Lower lobe of right lung (tissue), 2 donors: ENCODE results near the gene EIF3F. TPM values are rescaled to one million over a fixed set of nuclear protein-coding genes. Genes with fewer than 3 reads are reported as not detected.

Experiments
- ATAC-seq, 2 donors: fragments of 200-7000 bp; cut with Tn5 transposase; one replicate each; pipeline ENCODE4 v1.9.1; 2020 to 2022; ENCODE audit warnings: mild to moderate bottlenecking in 2 of 2, moderate library complexity in 2 of 2
- DNase-seq: peaks from one replicate; pipeline ENCODE4 v3.0.0-alpha.2; 2020
- H3K27ac ChIP-seq: fragments of 200-600 bp; one replicate; pipeline ENCODE4 v1.8.0; 2022
- H3K27me3 ChIP-seq: fragments of 200-600 bp; one replicate; pipeline ENCODE4 v1.8.0; 2022; ENCODE audit warnings: low read depth
- H3K36me3 ChIP-seq: fragments of 200-600 bp; one replicate; pipeline ENCODE4 v1.8.0; 2022; ENCODE audit warnings: mild to moderate bottlenecking
- H3K4me1 ChIP-seq: fragments of 200-600 bp; one replicate; pipeline ENCODE4 v1.8.0; 2022
- H3K4me3 ChIP-seq: fragments of 200-600 bp; one replicate; pipeline ENCODE4 v1.8.0; 2022; ENCODE audit warnings: mild to moderate bottlenecking
- H3K9me3 ChIP-seq: fragments of 200-600 bp; one replicate; pipeline ENCODE4 v1.8.0; 2022
- intact Hi-C: fragments of 100-400 bp; cut with DNase I; formaldehyde crosslinking; loops from one replicate; pipeline ENCODE4 v1.11.0; 2022
- total RNA-seq: library from RNA; stranded (reverse); fragmentation: NEBNext Ultra II Directional; extraction: Animal tissue kit (Norgen Biotek cat#: 25700); gene quantifications from one replicate; pipeline ENCODE4 v1.2.1, GENCODE V29; 2021
- TF ChIP-seq, protein P1 (sequence below): fragments of 200-600 bp; IDR thresholded peaks from one replicate; pipeline ENCODE4 v1.8.0; 2022; ENCODE audit warnings: antibody characterized with exemption, mild to moderate bottlenecking
- donor health status: DM: no; HTN: yes; CAD: no; lungs with severe emphysema.

The EIF3F gene
- total RNA-seq, 1 donor from 2014 or later, result 201 TPM

DNA sequence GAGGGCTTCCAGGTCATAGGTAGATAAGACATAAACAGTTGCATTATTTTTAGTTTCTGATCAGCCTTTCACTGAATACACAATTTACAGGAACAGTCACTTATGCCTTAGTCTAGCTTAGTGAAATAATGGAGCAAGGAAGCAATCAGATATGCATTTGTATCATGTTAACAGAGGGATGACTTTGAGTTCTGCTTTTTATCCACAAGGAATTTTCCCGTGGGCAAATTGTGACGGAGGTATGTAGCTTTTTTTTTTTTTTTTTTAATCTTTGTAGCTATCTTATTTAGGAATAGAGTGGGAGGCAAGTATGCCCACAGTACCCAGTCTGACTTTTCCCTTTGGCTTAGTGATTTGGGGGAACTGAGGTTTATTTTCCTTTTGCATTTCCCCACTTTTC is 18.5 kb upstream of the EIF3F start:
- Histone ChIP-seq H3K27ac (no peak overlapping the region), H3K36me3 (no peaks in the 10 kb centered on the region), H3K9me3 (no peaks in the 10 kb centered on the region), H3K4me3 (no peak overlapping the region), H3K4me1 (no peaks in the 10 kb centered on the region), H3K27me3 (no peaks in the 10 kb centered on the region)
- intact Hi-C loops, result no loop called here
- no peak for ATAC-seq
- TF ChIP-seq, protein P1, sequence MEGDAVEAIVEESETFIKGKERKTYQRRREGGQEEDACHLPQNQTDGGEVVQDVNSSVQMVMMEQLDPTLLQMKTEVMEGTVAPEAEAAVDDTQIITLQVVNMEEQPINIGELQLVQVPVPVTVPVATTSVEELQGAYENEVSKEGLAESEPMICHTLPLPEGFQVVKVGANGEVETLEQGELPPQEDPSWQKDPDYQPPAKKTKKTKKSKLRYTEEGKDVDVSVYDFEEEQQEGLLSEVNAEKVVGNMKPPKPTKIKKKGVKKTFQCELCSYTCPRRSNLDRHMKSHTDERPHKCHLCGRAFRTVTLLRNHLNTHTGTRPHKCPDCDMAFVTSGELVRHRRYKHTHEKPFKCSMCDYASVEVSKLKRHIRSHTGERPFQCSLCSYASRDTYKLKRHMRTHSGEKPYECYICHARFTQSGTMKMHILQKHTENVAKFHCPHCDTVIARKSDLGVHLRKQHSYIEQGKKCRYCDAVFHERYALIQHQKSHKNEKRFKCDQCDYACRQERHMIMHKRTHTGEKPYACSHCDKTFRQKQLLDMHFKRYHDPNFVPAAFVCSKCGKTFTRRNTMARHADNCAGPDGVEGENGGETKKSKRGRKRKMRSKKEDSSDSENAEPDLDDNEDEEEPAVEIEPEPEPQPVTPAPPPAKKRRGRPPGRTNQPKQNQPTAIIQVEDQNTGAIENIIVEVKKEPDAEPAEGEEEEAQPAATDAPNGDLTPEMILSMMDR, result no peak
- no peak for DNase-seq

DNA sequence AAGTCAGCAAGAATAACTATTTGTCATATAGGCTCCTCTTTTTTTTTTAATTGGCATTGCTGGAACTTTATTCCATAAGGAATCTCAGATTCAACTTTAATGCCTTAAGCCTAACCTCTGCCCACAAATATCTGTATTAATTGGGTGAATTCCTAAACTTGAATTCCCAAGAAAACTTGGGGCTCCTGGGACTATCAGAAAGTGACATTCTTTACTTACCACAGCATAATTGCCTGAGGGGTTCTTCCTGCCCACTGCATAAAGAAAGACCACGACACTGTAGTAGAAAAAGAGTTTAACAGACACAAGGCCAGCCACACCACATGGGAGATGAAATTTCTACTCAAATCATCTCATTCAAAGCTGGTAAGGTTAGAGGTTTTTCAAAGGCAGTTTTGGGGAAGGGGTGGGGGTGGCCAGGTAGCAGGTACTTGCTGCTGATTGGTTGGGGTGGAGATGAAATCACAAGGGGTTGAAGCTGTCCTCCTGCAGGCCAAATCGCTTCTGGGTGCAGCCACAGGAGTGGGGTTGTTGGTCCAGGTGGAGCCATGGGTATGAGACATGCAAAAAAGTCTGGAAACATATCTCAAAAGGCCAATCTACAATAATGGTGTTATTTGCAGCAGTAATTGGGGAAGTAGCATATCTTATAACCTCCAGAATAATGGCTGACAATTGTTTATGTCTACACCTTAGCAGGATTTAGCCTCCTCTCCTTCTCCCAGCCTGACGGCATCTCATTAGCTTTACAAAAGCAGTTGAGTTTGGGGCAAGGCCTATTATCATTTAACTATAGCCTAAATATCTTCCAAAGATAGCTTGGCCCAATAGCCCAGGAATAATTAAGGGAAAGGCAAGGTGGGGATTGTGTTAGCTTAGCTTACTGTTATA is 17.1 kb upstream of the EIF3F start:
- ATAC-seq (no peak), DNase-seq (no peak)
- Histone ChIP-seq H3K27ac (no peak overlapping the region), H3K4me1 (no peaks in the 10 kb centered on the region), H3K27me3 (no peaks in the 10 kb centered on the region), H3K9me3 (no peaks in the 10 kb centered on the region), H3K4me3 (no peak overlapping the region), H3K36me3 (no peaks in the 10 kb centered on the region)
- intact Hi-C loops, result no loop called here
- TF ChIP-seq, protein P1, result no peak

DNA sequence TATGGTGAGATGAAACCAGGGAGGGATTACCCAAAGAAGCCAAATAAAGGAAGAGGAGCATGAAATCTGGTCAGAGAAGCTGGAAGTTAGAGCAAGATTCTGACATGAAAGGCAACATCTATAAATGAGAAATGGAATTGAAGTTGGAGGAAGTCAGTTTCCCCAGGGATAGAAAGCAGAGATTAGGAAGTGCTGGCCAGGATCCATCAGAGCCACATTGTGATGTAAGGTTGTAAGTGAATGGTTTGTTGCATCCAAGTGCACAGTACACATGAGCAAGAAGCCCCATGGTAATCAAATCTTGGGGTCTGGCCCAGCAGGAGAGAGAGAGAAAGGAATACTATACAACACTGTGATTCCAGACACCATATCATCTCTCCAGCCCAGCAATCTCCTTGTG is 15.3 kb upstream of the EIF3F start:
- TF ChIP-seq, protein P1, result no peak
- H3K4me3 ChIP-seq, result no peak overlapping the region
- no peak for DNase-seq
- no peaks in the 10 kb centered on the region for H3K4me1 ChIP-seq
- no peak overlapping the region for H3K27ac ChIP-seq
- ATAC-seq, result no peak
- H3K9me3 ChIP-seq, result no peaks in the 10 kb centered on the region
- intact Hi-C loops, result no loop called here
- H3K27me3 ChIP-seq, result no peaks in the 10 kb centered on the region
- H3K36me3 ChIP-seq, result no peaks in the 10 kb centered on the region

DNA sequence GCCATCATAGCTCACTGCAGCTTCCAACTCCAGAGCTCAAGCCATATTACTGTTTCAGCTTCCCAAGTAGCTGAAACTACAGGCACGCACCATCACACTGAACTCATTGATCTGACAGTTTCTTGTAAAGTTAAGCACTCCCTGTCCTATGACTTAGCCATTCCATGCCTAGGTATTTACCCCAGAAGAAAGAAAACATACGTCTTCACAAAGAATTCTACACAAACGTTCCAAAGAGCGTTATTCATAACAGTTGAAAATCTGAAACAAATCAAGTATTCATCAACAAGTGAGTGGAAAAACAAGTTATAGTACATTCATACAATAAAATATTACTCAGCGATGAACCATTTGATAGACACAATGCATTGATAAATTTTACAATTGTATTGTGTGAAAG is 14.1 kb upstream of the EIF3F start:
- no peak overlapping the region for H3K27ac ChIP-seq

DNA sequence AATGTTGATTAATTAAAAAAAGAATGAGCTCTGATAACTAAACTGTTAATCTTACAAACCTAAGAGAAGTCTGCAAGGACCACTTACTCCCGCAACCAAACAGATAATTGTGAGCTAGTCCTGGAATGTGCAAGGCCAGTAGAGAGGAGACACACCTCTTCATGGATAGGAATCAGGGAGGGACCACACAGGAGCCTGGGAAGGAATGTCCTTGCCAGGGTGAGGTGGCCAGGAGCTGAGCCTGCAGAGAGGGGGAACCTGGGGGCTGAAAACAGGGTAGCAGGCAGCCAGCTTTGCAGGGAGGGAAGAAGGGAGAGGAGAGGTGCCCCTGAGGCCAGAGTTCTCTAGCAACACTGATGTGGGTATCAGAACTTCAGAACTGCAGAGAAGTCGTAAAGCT is 12.5 kb upstream of the EIF3F start:
- ATAC-seq, result no peak
- TF ChIP-seq, protein P1, result no peak
- H3K4me1 ChIP-seq, result no peaks in the 10 kb centered on the region
- DNase-seq, result no peak
- H3K36me3 ChIP-seq, result no peaks in the 10 kb centered on the region
- no peaks in the 10 kb centered on the region for H3K27me3 ChIP-seq
- no peak overlapping the region for H3K4me3 ChIP-seq
- intact Hi-C loops, result no loop called here
- no peaks in the 10 kb centered on the region for H3K9me3 ChIP-seq
- no peak overlapping the region for H3K27ac ChIP-seq

More for the DNA sequence above, 14.1 kb upstream of the EIF3F start:
- intact Hi-C loops, result no loop called here
- DNase-seq, result no peak
- TF ChIP-seq, protein P1, result no peak
- Histone ChIP-seq H3K4me3 (no peak overlapping the region), H3K4me1 (no peaks in the 10 kb centered on the region), H3K36me3 (no peaks in the 10 kb centered on the region), H3K9me3 (no peaks in the 10 kb centered on the region), H3K27me3 (no peaks in the 10 kb centered on the region)
- ATAC-seq, result no peak
